ENCODE measurements around the gene RIT1. TPM values are rescaled to one million over a fixed set of nuclear protein-coding genes. Genes with fewer than 3 reads are reported as not detected.

RIT1 gene
- total and polyA plus RNA-seq, 2 donors (not counting 3 experiments of a cell fraction or from before 2014, with no cell fraction given): 46.4 to 65.5 TPM

DNA sequence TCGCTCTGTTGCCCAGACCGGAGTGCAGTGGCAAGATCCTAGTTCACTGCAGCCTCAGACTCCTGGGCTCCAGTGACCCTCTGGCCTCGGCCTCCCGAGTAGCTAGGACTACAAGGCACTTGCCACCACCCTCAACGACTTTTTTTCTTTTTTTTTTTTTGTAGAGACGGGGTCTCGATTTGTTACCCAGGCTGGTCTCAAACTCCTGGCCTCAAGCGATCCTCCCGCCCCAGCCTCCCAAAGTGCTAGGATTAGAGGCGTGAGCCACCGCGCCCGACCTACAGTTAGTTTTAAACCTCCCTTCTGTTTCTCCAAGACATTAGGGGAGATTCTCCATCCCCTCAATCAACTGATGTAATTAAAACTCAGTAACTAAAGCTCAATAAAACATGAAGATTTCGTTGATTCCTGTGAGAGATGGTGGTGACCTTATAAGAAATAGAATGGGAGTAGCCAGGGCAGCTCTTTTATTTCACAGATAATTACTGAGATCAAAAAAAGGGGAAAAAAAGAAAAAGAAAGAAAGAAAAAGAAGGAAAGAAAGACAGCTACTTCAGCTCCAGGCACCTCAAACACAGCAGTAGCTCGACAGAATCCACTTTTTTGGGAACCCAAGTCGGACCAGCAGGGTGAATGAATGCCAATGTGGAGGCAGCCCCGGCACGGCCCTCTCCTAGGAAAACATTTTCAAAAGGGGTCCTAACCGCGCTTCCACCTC lies 54.7 kb downstream of the RIT1 start:
- H3K9me3 ChIP-seq (replicated peaks; ENCODE audit: control insufficient read depth, insufficient read depth, low read length): no peaks in the 10 kb centered on the region
- H3K4me1 ChIP-seq (ENCODE audit: control insufficient read depth, extremely low read depth, insufficient read depth, low read length): peaks cover 21% of the 10 kb centered on the region
- H3K9me1 ChIP-seq (replicated peaks; ENCODE audit: control insufficient read depth, extremely low read depth, insufficient read depth, low read length): no peaks in the 10 kb centered on the region
- no peak for TF ChIP-seq FOS (IDR thresholded peaks at IDR 0.05; ENCODE audit: borderline replicate concordance, insufficient read depth, low read length)
- TF ChIP-seq POLR2A (IDR thresholded peaks at IDR 0.05; ENCODE audit: low read depth, low read length): no peak
- TF ChIP-seq, protein P1, sequence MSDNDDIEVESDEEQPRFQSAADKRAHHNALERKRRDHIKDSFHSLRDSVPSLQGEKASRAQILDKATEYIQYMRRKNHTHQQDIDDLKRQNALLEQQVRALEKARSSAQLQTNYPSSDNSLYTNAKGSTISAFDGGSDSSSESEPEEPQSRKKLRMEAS (IDR thresholded peaks at IDR 0.05; ENCODE audit: insufficient read depth, insufficient read length): no peak
- no peak for TF ChIP-seq JUN (IDR thresholded peaks at IDR 0.05; ENCODE audit: borderline replicate concordance, insufficient read depth, insufficient read length, low read depth)
- TF ChIP-seq EZH2 (IDR thresholded peaks at IDR 0.05; ENCODE audit: borderline replicate concordance, low read depth, low read length, severe bottlenecking): no peak
- TF ChIP-seq MYC (IDR thresholded peaks at IDR 0.05; ENCODE audit: low read depth, low read length): no peak
- TF ChIP-seq, protein P2, sequence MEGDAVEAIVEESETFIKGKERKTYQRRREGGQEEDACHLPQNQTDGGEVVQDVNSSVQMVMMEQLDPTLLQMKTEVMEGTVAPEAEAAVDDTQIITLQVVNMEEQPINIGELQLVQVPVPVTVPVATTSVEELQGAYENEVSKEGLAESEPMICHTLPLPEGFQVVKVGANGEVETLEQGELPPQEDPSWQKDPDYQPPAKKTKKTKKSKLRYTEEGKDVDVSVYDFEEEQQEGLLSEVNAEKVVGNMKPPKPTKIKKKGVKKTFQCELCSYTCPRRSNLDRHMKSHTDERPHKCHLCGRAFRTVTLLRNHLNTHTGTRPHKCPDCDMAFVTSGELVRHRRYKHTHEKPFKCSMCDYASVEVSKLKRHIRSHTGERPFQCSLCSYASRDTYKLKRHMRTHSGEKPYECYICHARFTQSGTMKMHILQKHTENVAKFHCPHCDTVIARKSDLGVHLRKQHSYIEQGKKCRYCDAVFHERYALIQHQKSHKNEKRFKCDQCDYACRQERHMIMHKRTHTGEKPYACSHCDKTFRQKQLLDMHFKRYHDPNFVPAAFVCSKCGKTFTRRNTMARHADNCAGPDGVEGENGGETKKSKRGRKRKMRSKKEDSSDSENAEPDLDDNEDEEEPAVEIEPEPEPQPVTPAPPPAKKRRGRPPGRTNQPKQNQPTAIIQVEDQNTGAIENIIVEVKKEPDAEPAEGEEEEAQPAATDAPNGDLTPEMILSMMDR (IDR thresholded peaks at IDR 0.05; ENCODE audit: extremely low read depth in 1 of 2, insufficient read depth in 1 of 2, low read depth in 1 of 2, low read length in 2 of 2): no peak
- no peak for TF ChIP-seq GATA2 (IDR thresholded peaks at IDR 0.05; ENCODE audit: insufficient read depth, insufficient read length, low read depth, low read length)
- TF ChIP-seq POLR2AphosphoS5 (IDR thresholded peaks at IDR 0.05; ENCODE audit: insufficient read depth, low read depth, low read length): no peak
- H3K4me2 ChIP-seq (ENCODE audit: insufficient read depth, low read length): peak overlapping the region; percentile 77
- FAIRE-seq: no peak
- intact Hi-C loops (cut with micrococcal nuclease) (loop anchor here (10.0 kb wide), 1 partner anchor 172 kb away; the partner anchor contains the start of genes DAP3 and YY1AP1), dilution Hi-C loops (cut with MboI; ENCODE audit: extremely low pct_ligation_motif_present, low sequenced_read_pairs) (no loop called here)
- H3K79me2 ChIP-seq (ENCODE audit: control insufficient read depth, insufficient read depth, low read length): peaks cover 33% of the 10 kb centered on the region
- POLR2A ChIA-PET: interaction anchor here (1.6 kb wide), 1 partner anchor 37 kb away, joined by 5 read pairs; no protein-coding TSS in a partner anchor
- peaks cover 8 to 12% of the 10 kb centered on the region in 2 experiments for H3K36me3 ChIP-seq (ENCODE audit: control insufficient read depth in 2 of 2, extremely low read depth in 1 of 2, insufficient read depth in 2 of 2, low read length in 2 of 2)
- BruUV-seq (replicated peaks): TSS peak; percentile 34
- no peak for DNase-seq (ENCODE audit: low read depth, low spot score)
- peak overlapping the region; percentile 25 for H2AFZ ChIP-seq (ENCODE audit: low read depth, low read length)
- no peaks in the 10 kb centered on the region for H3K27me3 ChIP-seq (ENCODE audit: control insufficient read depth in 2 of 2, insufficient read depth in 2 of 2, low read length in 2 of 2)
- H3K27ac ChIP-seq (ENCODE audit: insufficient read depth, low read depth, low read length): peak overlapping the region; percentile 28
- peak overlapping the region; percentile 61 for H3K9ac ChIP-seq (replicated peaks; ENCODE audit: extremely low read depth, insufficient read depth, low read length)
- no peaks in the 10 kb centered on the region for H4K20me1 ChIP-seq (replicated peaks; ENCODE audit: control insufficient read depth, extremely low read depth, insufficient read depth, low read length)
- peak overlapping the region; percentile 0 to 93 (median 71) for H3K4me3 ChIP-seq (replicated peaks in 1 of 3; ENCODE audit: insufficient read depth in 1 of 3, low read depth in 1 of 3, low read length in 3 of 3)
- CTCF ChIA-PET: interaction anchor here (0.7 to 1.4 kb wide), 7 partner anchors 8 to 133 kb away, joined by 3 to 7 read pairs (median 3); no protein-coding TSS in a partner anchor
